Measurements from ENCODE around the gene CCDC28A.

CCDC28A gene

GRCh38 chr6:138805016-138805765 is 31.6 kb downstream of the CCDC28A start:
- Histone ChIP-seq H3K4me1 (ENCODE audit: insufficient read depth, low read length) (no peaks in the 10 kb centered on the region), H3K79me2 (ENCODE audit: insufficient read depth, low read length) (no peaks in the 10 kb centered on the region), H3K36me3 (ENCODE audit: insufficient read depth, low read length) (no peaks in the 10 kb centered on the region), H3K27ac (ENCODE audit: low read length) (no peak overlapping the region), H4K20me1 (ENCODE audit: insufficient read depth, low read length) (no peaks in the 10 kb centered on the region), H3K4me3 (ENCODE audit: low read depth in 1 of 2, low read length in 2 of 2) (no peak overlapping the region), H3K27me3 (ENCODE audit: insufficient read depth, low read length, poor library complexity) (no peaks in the 10 kb centered on the region), H2AFZ (ENCODE audit: low read depth, low read length) (no peak overlapping the region), H3K9ac (ENCODE audit: low read depth, low read length) (no peak overlapping the region), H3K4me2 (ENCODE audit: insufficient read depth, low read length) (no peak overlapping the region), H3K9me3 (ENCODE audit: insufficient read depth, low read length, severe bottlenecking) (no peaks in the 10 kb centered on the region)
- TF ChIP-seq CTCF (IDR thresholded peaks at IDR 0.05; ENCODE audit: borderline replicate concordance, extremely low read depth, low read length, poor library complexity, severe bottlenecking), result no peak
- TF ChIP-seq EZH2 (IDR thresholded peaks at IDR 0.05; ENCODE audit: borderline replicate concordance, low read depth, low read length, severe bottlenecking), result no peak
- ATAC-seq (ENCODE audit: insufficient read depth, low read depth) (no peak), DNase-seq (no peak)

- ATAC-seq (ENCODE audit: insufficient read depth, low read depth), result no peak
- H3K4me2 ChIP-seq (ENCODE audit: insufficient read depth, low read length), result no peak overlapping the region
These were observed 33.3 kb downstream of the CCDC28A start for GRCh38 chr6:138806889-138807288.

GRCh38 chr6:138809677-138810076 is 36.1 kb downstream of the CCDC28A start:
- Histone ChIP-seq H3K4me1 (ENCODE audit: insufficient read depth, low read length) (no peaks in the 10 kb centered on the region), H3K9ac (ENCODE audit: low read depth, low read length) (no peak overlapping the region)

More at GRCh38 chr6:138806889-138807288, 33.3 kb downstream of the CCDC28A start:
- Histone ChIP-seq H3K36me3 (ENCODE audit: insufficient read depth, low read length) (no peaks in the 10 kb centered on the region), H3K9ac (ENCODE audit: low read depth, low read length) (no peak overlapping the region), H2AFZ (ENCODE audit: low read depth, low read length) (no peak overlapping the region), H3K9me3 (ENCODE audit: insufficient read depth, low read length, severe bottlenecking) (no peaks in the 10 kb centered on the region), H3K79me2 (ENCODE audit: insufficient read depth, low read length) (no peaks in the 10 kb centered on the region), H3K4me1 (ENCODE audit: insufficient read depth, low read length) (no peaks in the 10 kb centered on the region), H3K27ac (ENCODE audit: low read length) (no peak overlapping the region), H4K20me1 (ENCODE audit: insufficient read depth, low read length) (no peaks in the 10 kb centered on the region), H3K27me3 (ENCODE audit: insufficient read depth, low read length, poor library complexity) (peaks cover 4% of the 10 kb centered on the region), H3K4me3 (ENCODE audit: low read depth in 1 of 2, low read length in 2 of 2) (no peak overlapping the region)
- no peak for DNase-seq
- TF ChIP-seq EZH2 (IDR thresholded peaks at IDR 0.05; ENCODE audit: borderline replicate concordance, low read depth, low read length, severe bottlenecking) (no peak), CTCF (IDR thresholded peaks at IDR 0.05; ENCODE audit: borderline replicate concordance, extremely low read depth, low read length, poor library complexity, severe bottlenecking) (no peak)

GRCh38 chr6:138811866-138812265 is 38.3 kb downstream of the CCDC28A start:
- H4K20me1 ChIP-seq (ENCODE audit: insufficient read depth, low read length), result no peaks in the 10 kb centered on the region
- no peak overlapping the region for H3K4me3 ChIP-seq (ENCODE audit: low read depth in 1 of 2, low read length in 2 of 2)
- no peak for DNase-seq
- no peak overlapping the region for H2AFZ ChIP-seq (ENCODE audit: low read depth, low read length)
- no peak for ATAC-seq (ENCODE audit: insufficient read depth, low read depth)
- no peaks in the 10 kb centered on the region for H3K36me3 ChIP-seq (ENCODE audit: insufficient read depth, low read length)
- no peaks in the 10 kb centered on the region for H3K79me2 ChIP-seq (ENCODE audit: insufficient read depth, low read length)
- no peak overlapping the region for H3K4me2 ChIP-seq (ENCODE audit: insufficient read depth, low read length)
- peaks cover 4% of the 10 kb centered on the region for H3K27me3 ChIP-seq (ENCODE audit: insufficient read depth, low read length, poor library complexity)
- no peak overlapping the region for H3K9ac ChIP-seq (ENCODE audit: low read depth, low read length)
- no peaks in the 10 kb centered on the region for H3K4me1 ChIP-seq (ENCODE audit: insufficient read depth, low read length)
- no peak overlapping the region for H3K27ac ChIP-seq (ENCODE audit: low read length)
- no peaks in the 10 kb centered on the region for H3K9me3 ChIP-seq (ENCODE audit: insufficient read depth, low read length, severe bottlenecking)
- TF ChIP-seq EZH2 (IDR thresholded peaks at IDR 0.05; ENCODE audit: borderline replicate concordance, low read depth, low read length, severe bottlenecking), result no peak
- no peak for TF ChIP-seq CTCF (IDR thresholded peaks at IDR 0.05; ENCODE audit: borderline replicate concordance, extremely low read depth, low read length, poor library complexity, severe bottlenecking)

More at GRCh38 chr6:138809677-138810076, 36.1 kb downstream of the CCDC28A start:
- Histone ChIP-seq H3K4me2 (ENCODE audit: insufficient read depth, low read length) (no peak overlapping the region), H3K27ac (ENCODE audit: low read length) (no peak overlapping the region), H3K79me2 (ENCODE audit: insufficient read depth, low read length) (no peaks in the 10 kb centered on the region), H3K27me3 (ENCODE audit: insufficient read depth, low read length, poor library complexity) (peaks cover 4% of the 10 kb centered on the region), H4K20me1 (ENCODE audit: insufficient read depth, low read length) (no peaks in the 10 kb centered on the region), H3K9me3 (ENCODE audit: insufficient read depth, low read length, severe bottlenecking) (no peaks in the 10 kb centered on the region), H3K4me3 (ENCODE audit: low read depth in 1 of 2, low read length in 2 of 2) (no peak overlapping the region), H2AFZ (ENCODE audit: low read depth, low read length) (no peak overlapping the region), H3K36me3 (ENCODE audit: insufficient read depth, low read length) (no peaks in the 10 kb centered on the region)
- ATAC-seq (ENCODE audit: insufficient read depth, low read depth) (no peak), DNase-seq (no peak)
- no peak for TF ChIP-seq EZH2 (IDR thresholded peaks at IDR 0.05; ENCODE audit: borderline replicate concordance, low read depth, low read length, severe bottlenecking)

Data from DND-41 (cell line).